ENCODE data around the gene RELB. TPM values are rescaled to one million over a fixed set of nuclear protein-coding genes. Genes with fewer than 3 reads are reported as not detected.
A peak's percentile ranks its signal among the peaks of the same experiment; 100 is the strongest.

RELB gene
- total and polyA plus RNA-seq, 2 donors from 2014 or later, result 10.3 to 30.6 TPM

DNA sequence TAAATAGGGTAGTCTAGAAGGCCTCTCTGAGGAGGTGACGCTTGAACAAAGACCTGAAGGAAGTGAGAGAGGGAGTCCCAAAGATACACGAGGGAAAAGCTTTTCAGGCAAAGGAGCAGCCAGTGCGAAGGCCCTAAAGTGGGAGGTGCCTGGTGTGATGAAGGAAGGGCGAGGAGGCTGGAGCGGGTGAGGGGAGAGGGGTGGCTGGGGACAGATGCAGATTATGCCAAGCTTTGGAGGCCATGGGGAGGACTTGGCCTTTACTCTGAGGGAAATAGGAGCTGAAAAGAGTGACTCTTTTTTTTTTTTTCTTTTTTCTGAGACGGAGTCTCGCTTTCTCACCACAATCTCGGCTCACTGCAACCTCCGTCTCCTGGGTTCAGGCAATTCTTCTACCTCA, 43.2 kb upstream of the RELB start:
- Histone ChIP-seq H3K36me3 (ENCODE audit: control insufficient read depth in 2 of 3, insufficient read depth in 3 of 3, low read length in 3 of 3) (peaks cover 0 to 13% (median 8%) of the 10 kb centered on the region in 3 donors), H3K27me3 (ENCODE audit: control insufficient read depth, insufficient read depth, low read length) (no peaks in the 10 kb centered on the region), H3K9me3 (ENCODE audit: control insufficient read depth in 2 of 3, insufficient read depth in 1 of 3, low read length in 3 of 3) (no peaks in the 10 kb centered on the region), H3K27ac (ENCODE audit: low read depth in 2 of 2, low read length in 2 of 2) (no peak overlapping the region), H3K4me1 (ENCODE audit: control insufficient read depth in 2 of 3, insufficient read depth in 2 of 3, low read depth in 1 of 3, low read length in 3 of 3) (peaks cover 0 to 31% (median 17%) of the 10 kb centered on the region in 3 donors), H3K9ac (ENCODE audit: low read length in 3 of 3) (no peak overlapping the region), H3K4me3 (ENCODE audit: low read length in 3 of 3) (no peak overlapping the region)
- FAIRE-seq (no peak), DNase-seq (no peak)
- intact Hi-C loops (cut with DNase I), result no loop called here
- TF ChIP-seq, protein P1, sequence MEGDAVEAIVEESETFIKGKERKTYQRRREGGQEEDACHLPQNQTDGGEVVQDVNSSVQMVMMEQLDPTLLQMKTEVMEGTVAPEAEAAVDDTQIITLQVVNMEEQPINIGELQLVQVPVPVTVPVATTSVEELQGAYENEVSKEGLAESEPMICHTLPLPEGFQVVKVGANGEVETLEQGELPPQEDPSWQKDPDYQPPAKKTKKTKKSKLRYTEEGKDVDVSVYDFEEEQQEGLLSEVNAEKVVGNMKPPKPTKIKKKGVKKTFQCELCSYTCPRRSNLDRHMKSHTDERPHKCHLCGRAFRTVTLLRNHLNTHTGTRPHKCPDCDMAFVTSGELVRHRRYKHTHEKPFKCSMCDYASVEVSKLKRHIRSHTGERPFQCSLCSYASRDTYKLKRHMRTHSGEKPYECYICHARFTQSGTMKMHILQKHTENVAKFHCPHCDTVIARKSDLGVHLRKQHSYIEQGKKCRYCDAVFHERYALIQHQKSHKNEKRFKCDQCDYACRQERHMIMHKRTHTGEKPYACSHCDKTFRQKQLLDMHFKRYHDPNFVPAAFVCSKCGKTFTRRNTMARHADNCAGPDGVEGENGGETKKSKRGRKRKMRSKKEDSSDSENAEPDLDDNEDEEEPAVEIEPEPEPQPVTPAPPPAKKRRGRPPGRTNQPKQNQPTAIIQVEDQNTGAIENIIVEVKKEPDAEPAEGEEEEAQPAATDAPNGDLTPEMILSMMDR (IDR thresholded peaks at IDR 0.05; ENCODE audit: borderline replicate concordance, extremely low read depth, insufficient read depth), result no peak

DNA sequence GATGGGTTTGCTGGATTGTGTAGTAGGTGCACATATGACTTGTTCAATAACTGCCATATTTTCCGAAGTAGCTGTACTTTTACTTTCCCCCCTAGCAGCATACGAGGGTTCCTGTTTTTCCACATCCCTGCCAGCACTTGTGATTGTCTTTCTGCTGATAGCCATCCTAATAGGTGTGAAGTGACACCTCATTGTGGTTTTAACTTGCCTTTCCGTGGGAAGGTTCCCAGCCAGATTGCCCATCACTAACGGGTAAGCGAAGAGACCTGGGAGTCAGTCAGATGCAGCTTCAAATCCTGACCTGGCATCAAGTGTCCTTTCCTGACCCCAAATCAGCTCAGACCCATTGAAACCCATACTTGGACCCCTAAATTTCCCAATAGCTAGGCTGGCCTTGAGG, 41.6 kb upstream of the RELB start:
- no peak for FAIRE-seq

DNA sequence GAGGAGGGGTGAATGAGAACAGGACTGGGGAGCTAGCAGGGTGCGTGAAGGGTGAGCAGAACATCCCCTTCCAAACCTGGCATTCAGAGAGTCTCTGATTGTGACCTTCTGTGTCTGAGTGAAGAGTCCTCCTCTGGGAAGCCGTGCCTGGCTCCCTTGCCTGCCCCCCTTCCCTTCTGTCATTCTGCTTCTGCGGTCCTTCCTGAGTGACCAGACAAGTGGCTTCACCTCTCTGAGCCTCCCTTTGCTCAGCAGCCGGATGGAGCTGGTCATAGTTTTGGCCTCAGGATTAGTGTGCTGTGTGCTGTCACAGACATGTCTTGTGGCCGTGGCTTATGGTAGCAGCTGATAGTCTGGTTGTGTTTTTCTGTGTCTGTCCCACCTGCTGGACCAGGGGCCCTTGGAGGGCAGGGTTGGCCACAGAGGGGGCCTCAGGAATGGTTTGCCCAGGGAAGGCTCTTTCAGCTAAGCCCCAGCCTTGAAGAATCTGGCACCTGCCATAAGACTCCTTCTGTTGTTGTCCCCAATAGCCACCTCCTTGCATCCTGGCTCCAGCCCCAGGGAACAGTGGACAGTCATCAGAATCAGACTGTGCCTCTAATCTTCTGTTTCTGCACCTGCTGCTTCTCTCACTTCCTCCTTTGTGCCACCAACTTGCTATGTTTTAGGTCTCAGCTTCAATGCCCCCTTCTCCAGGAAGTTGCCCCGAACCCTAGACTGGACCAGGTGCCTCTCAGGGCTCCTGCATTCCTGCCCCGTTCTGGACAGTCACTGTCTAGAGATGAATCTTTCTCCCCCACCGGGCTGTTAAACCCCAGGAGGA, 40.1 kb upstream of the RELB start:
- TF ChIP-seq, protein P1 (IDR thresholded peaks at IDR 0.05; ENCODE audit: borderline replicate concordance, extremely low read depth, insufficient read depth), result no peak
- Histone ChIP-seq H3K27me3 (ENCODE audit: control insufficient read depth, insufficient read depth, low read length) (no peaks in the 10 kb centered on the region), H3K9me3 (ENCODE audit: control insufficient read depth in 2 of 3, insufficient read depth in 1 of 3, low read length in 3 of 3) (no peaks in the 10 kb centered on the region), H3K9ac (ENCODE audit: low read length in 3 of 3) (peak overlapping the region in 1 of 3 donors; percentile 40), H3K36me3 (ENCODE audit: control insufficient read depth in 2 of 3, insufficient read depth in 3 of 3, low read length in 3 of 3) (peaks cover 0 to 18% (median 12%) of the 10 kb centered on the region in 3 donors), H3K4me1 (ENCODE audit: control insufficient read depth in 2 of 3, insufficient read depth in 2 of 3, low read depth in 1 of 3, low read length in 3 of 3) (peaks cover 0 to 20% (median 15%) of the 10 kb centered on the region in 3 donors), H3K4me3 (ENCODE audit: low read length in 3 of 3) (no peak overlapping the region), H3K27ac (ENCODE audit: low read depth in 2 of 2, low read length in 2 of 2) (no peak overlapping the region)
- DNase-seq, result no peak
- FAIRE-seq, result no peak
- intact Hi-C loops (cut with DNase I), result no loop called here

More for the DNA sequence above, 41.6 kb upstream of the RELB start:
- no peaks in the 10 kb centered on the region for H3K9me3 ChIP-seq (ENCODE audit: control insufficient read depth in 2 of 3, insufficient read depth in 1 of 3, low read length in 3 of 3)
- intact Hi-C loops (cut with DNase I), result no loop called here
- H3K4me1 ChIP-seq (ENCODE audit: control insufficient read depth in 2 of 3, insufficient read depth in 2 of 3, low read depth in 1 of 3, low read length in 3 of 3), result peaks cover 0 to 23% (median 17%) of the 10 kb centered on the region in 3 donors
- no peak for DNase-seq
- H3K27ac ChIP-seq (ENCODE audit: low read depth in 2 of 2, low read length in 2 of 2), result no peak overlapping the region
- no peak overlapping the region for H3K4me3 ChIP-seq (ENCODE audit: low read length in 3 of 3)
- peaks cover 0 to 16% (median 12%) of the 10 kb centered on the region in 3 donors for H3K36me3 ChIP-seq (ENCODE audit: control insufficient read depth in 2 of 3, insufficient read depth in 3 of 3, low read length in 3 of 3)
- TF ChIP-seq, protein P1 (IDR thresholded peaks at IDR 0.05; ENCODE audit: borderline replicate concordance, extremely low read depth, insufficient read depth), result no peak
- H3K9ac ChIP-seq (ENCODE audit: low read length in 3 of 3), result no peak overlapping the region
- no peaks in the 10 kb centered on the region for H3K27me3 ChIP-seq (ENCODE audit: control insufficient read depth, insufficient read depth, low read length)

Measured in kidney (tissue), 14 donors.